ENCODE measurements around the gene MAP3K4.

MAP3K4 gene

GRCh38 chr6:161128230-161128629 is 136.7 kb downstream of the MAP3K4 start:
- TF ChIP-seq, protein P1, sequence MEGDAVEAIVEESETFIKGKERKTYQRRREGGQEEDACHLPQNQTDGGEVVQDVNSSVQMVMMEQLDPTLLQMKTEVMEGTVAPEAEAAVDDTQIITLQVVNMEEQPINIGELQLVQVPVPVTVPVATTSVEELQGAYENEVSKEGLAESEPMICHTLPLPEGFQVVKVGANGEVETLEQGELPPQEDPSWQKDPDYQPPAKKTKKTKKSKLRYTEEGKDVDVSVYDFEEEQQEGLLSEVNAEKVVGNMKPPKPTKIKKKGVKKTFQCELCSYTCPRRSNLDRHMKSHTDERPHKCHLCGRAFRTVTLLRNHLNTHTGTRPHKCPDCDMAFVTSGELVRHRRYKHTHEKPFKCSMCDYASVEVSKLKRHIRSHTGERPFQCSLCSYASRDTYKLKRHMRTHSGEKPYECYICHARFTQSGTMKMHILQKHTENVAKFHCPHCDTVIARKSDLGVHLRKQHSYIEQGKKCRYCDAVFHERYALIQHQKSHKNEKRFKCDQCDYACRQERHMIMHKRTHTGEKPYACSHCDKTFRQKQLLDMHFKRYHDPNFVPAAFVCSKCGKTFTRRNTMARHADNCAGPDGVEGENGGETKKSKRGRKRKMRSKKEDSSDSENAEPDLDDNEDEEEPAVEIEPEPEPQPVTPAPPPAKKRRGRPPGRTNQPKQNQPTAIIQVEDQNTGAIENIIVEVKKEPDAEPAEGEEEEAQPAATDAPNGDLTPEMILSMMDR (IDR thresholded peaks at IDR 0.05), result no peak
- no peaks in the 10 kb centered on the region for H3K4me1 ChIP-seq (ENCODE audit: control insufficient read depth in 1 of 2, insufficient read depth in 1 of 2, low read depth in 1 of 2, low read length in 1 of 2)
- peaks cover 6% of the 10 kb centered on the region for H3K36me3 ChIP-seq
- no peak overlapping the region for H3K4me3 ChIP-seq (ENCODE audit: low read depth in 1 of 2, low read length in 1 of 2)
- no peaks in the 10 kb centered on the region for H3K27me3 ChIP-seq
- no peak overlapping the region for H3K27ac ChIP-seq
- H3K9me3 ChIP-seq, result no peaks in the 10 kb centered on the region

- TF ChIP-seq, protein P1 (IDR thresholded peaks at IDR 0.05), result no peak
- H3K27me3 ChIP-seq, result no peaks in the 10 kb centered on the region
- H3K9me3 ChIP-seq, result no peaks in the 10 kb centered on the region
- H3K36me3 ChIP-seq, result peaks cover 6% of the 10 kb centered on the region
- no peak overlapping the region for H3K27ac ChIP-seq
- H3K4me1 ChIP-seq (ENCODE audit: control insufficient read depth in 1 of 2, insufficient read depth in 1 of 2, low read depth in 1 of 2, low read length in 1 of 2), result no peaks in the 10 kb centered on the region
- H3K4me3 ChIP-seq (ENCODE audit: low read depth in 1 of 2, low read length in 1 of 2), result no peak overlapping the region
Observed at GRCh38 chr6:161128680-161129196, 137.2 kb downstream of the MAP3K4 start.

DNA sequence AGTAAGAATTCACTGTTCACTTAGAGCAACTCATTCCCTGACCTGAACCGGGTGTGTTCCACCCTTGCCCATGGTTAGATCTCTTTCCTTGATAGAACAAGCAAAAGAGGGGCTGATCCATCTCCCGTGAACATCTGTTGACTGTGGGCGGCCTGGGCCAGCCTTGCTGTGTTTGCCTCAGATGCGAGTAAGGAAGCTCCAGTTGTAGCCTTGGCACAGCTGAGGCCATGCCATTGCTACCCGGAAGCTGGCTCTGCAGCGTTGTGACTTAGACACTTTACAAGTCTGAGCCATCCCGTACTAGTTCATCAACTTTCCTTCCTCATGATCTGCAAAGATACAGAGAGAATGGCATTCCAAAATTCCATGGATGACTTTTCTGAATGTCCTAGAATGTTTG is 139.0 kb downstream of the MAP3K4 start:
- H3K4me1 ChIP-seq (ENCODE audit: control insufficient read depth in 1 of 2, insufficient read depth in 1 of 2, low read depth in 1 of 2, low read length in 1 of 2), result no peaks in the 10 kb centered on the region
- no peak overlapping the region for H3K4me3 ChIP-seq (ENCODE audit: low read depth in 1 of 2, low read length in 1 of 2)
- no peaks in the 10 kb centered on the region for H3K9me3 ChIP-seq
- no peaks in the 10 kb centered on the region for H3K27me3 ChIP-seq
- H3K36me3 ChIP-seq, result peaks cover 6% of the 10 kb centered on the region
- TF ChIP-seq, protein P1 (IDR thresholded peaks at IDR 0.05), result no peak
- no peak overlapping the region for H3K27ac ChIP-seq

DNA sequence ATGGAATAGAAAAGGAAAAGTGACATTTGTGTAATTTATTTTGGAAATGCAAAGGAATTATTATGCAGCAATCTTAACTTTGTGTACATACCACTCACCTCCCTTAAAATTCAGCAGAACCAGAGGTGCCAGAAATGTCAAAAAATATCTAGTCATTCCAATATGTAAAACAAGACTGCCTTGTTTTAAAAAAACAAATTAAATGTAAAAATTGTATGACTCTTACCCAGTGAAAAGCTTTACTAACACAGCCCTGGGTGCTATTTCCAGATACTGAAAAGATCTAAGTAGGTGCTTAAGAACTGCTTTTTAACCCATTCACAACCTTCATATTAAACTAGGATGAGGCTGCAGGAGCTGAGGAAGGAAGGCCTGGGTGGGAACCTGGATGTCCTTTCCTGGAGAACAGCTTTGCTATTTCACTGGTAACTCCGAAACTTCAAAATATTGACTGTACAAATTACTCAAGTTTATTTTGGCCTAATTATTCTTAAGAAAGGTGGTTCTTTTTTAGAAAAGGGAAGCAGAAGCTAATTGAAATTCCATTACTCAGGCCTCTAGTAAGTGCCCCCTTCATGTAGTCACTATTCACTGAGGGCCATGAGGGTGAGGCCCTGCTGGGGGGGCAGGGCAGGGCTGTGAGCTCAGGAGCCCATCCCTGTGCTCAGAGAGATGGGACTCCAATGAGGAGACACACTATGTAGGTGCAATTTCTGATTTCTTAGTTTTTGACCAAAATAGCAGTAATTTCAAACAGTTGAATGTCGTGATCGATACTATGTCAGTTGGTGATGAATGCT is 139.6 kb downstream of the MAP3K4 start:
- TF ChIP-seq, protein P1 (IDR thresholded peaks at IDR 0.05), result no peak
- peaks cover 6% of the 10 kb centered on the region for H3K36me3 ChIP-seq
- H3K4me1 ChIP-seq (ENCODE audit: control insufficient read depth in 1 of 2, insufficient read depth in 1 of 2, low read depth in 1 of 2, low read length in 1 of 2), result no peaks in the 10 kb centered on the region
- H3K9me3 ChIP-seq, result no peaks in the 10 kb centered on the region
- no peak overlapping the region for H3K4me3 ChIP-seq (ENCODE audit: low read depth in 1 of 2, low read length in 1 of 2)
- H3K27me3 ChIP-seq, result no peaks in the 10 kb centered on the region
- no peak overlapping the region for H3K27ac ChIP-seq

DNA sequence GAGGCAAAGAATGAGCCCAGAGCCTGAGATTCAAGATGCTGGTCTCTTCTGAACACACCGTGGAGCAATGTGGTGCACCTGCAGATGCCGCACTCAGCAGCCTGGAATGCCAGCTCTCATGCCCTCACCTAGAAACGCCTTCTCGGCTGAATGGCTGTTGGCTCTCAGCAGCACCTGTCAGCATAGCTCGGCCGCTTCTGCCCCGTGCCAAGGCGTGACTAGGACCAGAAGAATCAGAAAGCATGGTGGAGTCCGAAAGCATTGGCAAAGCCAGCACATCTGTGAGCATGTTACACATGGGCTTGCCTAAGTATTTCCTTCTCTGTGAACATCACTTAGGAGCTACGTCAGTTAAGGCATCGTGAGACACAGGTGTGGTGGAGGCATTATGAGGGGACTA is 140.8 kb downstream of the MAP3K4 start:
- H3K9me3 ChIP-seq, result no peaks in the 10 kb centered on the region
- no peak overlapping the region for H3K4me3 ChIP-seq (ENCODE audit: low read depth in 1 of 2, low read length in 1 of 2)
- TF ChIP-seq, protein P1 (IDR thresholded peaks at IDR 0.05), result no peak
- peaks cover 6% of the 10 kb centered on the region for H3K36me3 ChIP-seq
- no peak overlapping the region for H3K27ac ChIP-seq
- no peaks in the 10 kb centered on the region for H3K4me1 ChIP-seq (ENCODE audit: control insufficient read depth in 1 of 2, insufficient read depth in 1 of 2, low read depth in 1 of 2, low read length in 1 of 2)
- no peaks in the 10 kb centered on the region for H3K27me3 ChIP-seq

Measured in neutrophil (primary cell).